Hepatocyte (in vitro differentiated cells): ENCODE data around the gene IRF2BPL. TPM values are rescaled to one million over a fixed set of nuclear protein-coding genes. Genes with fewer than 3 reads are reported as not detected.

ENCODE experiments used
- DNase-seq: peaks from one replicate; pipeline ENCODE4 v3.0.0-alpha.2; 2016; ENCODE audit warnings: low spot score
- H2AFZ ChIP-seq: fragments of 200-600 bp; sonication (generic); 2 replicates; pipeline ENCODE4 v1.6.0; 2016; ENCODE audit warnings: antibody characterized with exemption, mild to moderate bottlenecking
- H3K27ac ChIP-seq: fragments of 200-600 bp; sonication (generic); 2 replicates; pipeline ENCODE4 v1.5.1; 2016; ENCODE audit warnings: mild to moderate bottlenecking
- H3K27me3 ChIP-seq: fragments of 200-600 bp; sonication (generic); 2 replicates; pipeline ENCODE4 v1.6.1; 2016
- H3K36me3 ChIP-seq: fragments of 200-600 bp; sonication (generic); replicated peaks from 2 replicates; pipeline ENCODE4 v1.5.1; 2016; ENCODE audit warnings: low read depth; ENCODE audit not compliant: insufficient read depth
- H3K4me1 ChIP-seq: fragments of 200-600 bp; sonication (generic); 2 replicates; pipeline ENCODE4 v1.5.1; 2016; ENCODE audit warnings: mild to moderate bottlenecking, moderate library complexity; ENCODE audit not compliant: insufficient read depth
- H3K4me2 ChIP-seq: fragments of 200-600 bp; sonication (generic); 2 replicates; pipeline ENCODE4 v1.6.0; 2016
- H3K4me3 ChIP-seq: fragments of 200-600 bp; sonication (generic); 2 replicates; pipeline ENCODE4 v1.5.1; 2016; ENCODE audit warnings: mild to moderate bottlenecking
- H3K79me2 ChIP-seq: fragments of 200-600 bp; sonication (generic); 2 replicates; pipeline ENCODE4 v1.6.0; 2017; ENCODE audit warnings: mild to moderate bottlenecking
- H3K9me2 ChIP-seq: fragments of 200-600 bp; sonication (generic); replicated peaks from 2 replicates; pipeline ENCODE4 v1.6.0; 2017; ENCODE audit warnings: mild to moderate bottlenecking; ENCODE audit not compliant: insufficient read depth
- H3K9me3 ChIP-seq: fragments of 200-600 bp; sonication (generic); 2 replicates; pipeline ENCODE4 v1.5.1; 2016; ENCODE audit warnings: low read depth, mild to moderate bottlenecking
- H4K20me1 ChIP-seq: fragments of 200-600 bp; sonication (generic); 2 replicates; pipeline ENCODE4 v1.6.0; 2016; ENCODE audit warnings: mild to moderate bottlenecking; ENCODE audit not compliant: insufficient read depth, poor library complexity, severe bottlenecking
- CTCF ChIP-seq: fragments of 200-600 bp; sonication (generic); IDR thresholded peaks from 2 replicates; pipeline ENCODE4 v1.5.1; 2016; ENCODE audit warnings: antibody characterized with exemption, mild to moderate bottlenecking; ENCODE audit not compliant: poor library complexity
- EZH2 ChIP-seq: fragments of 200-600 bp; sonication (generic); IDR thresholded peaks from 2 replicates; pipeline ENCODE4 v1.6.1; 2016; ENCODE audit warnings: antibody characterized with exemption, mild to moderate bottlenecking, borderline replicate concordance
- EZH2phosphoT487 ChIP-seq: fragments of 200-600 bp; sonication (generic); IDR thresholded peaks from one replicate; pipeline ENCODE4 v1.6.1; 2018; ENCODE audit warnings: antibody characterized with exemption, mild to moderate bottlenecking, low read depth, moderate library complexity; ENCODE audit not compliant: unreplicated experiment, severe bottlenecking
- WGBS: methylation state at CpG from one replicate; pipeline ENCODE4 v1.1.6; 2016; ENCODE audit warnings: low lambda C conversion rate; ENCODE audit errors: missing lambda C conversion rate; 5-methylcytosine and 5-hydroxymethylcytosine counted together
- polyA plus RNA-seq: library from polyadenylated mRNA; unstranded; fragments of >200 nt; fragmentation: Nextera tagmentation; extraction: Ambion mirVana; gene quantifications from 2 replicates; pipeline ENCODE4 v1.2.1, GENCODE V29; 2016
- total RNA-seq: library from RNA; depleted of rRNA; stranded (reverse); fragments of >200 nt; gene quantifications from 2 replicates; pipeline ENCODE4 v1.2.3, GENCODE V29; 2014

The IRF2BPL gene
- total and polyA plus RNA-seq, 2 experiments from 2014 or later = 34.5 to 52.1 TPM

GRCh38 chr14:76993752-76994151 is 34.8 kb downstream of the IRF2BPL start:
- Histone ChIP-seq H4K20me1 (no peaks in the 10 kb centered on the region), H3K9me2 (no peaks in the 10 kb centered on the region), H2AFZ (no peak overlapping the region), H3K79me2 (no peaks in the 10 kb centered on the region), H3K27me3 (no peaks in the 10 kb centered on the region), H3K27ac (no peak overlapping the region), H3K4me3 (no peak overlapping the region), H3K4me1 (peaks cover 32% of the 10 kb centered on the region), H3K9me3 (no peaks in the 10 kb centered on the region), H3K4me2 (no peak overlapping the region), H3K36me3 (no peaks in the 10 kb centered on the region)
- TF ChIP-seq EZH2 (no peak), EZH2phosphoT487 (no peak), CTCF (no peak)
- DNase-seq = no peak
- 89% methylated on average over 5 of the region's 6 CpGs for WGBS

DNA sequence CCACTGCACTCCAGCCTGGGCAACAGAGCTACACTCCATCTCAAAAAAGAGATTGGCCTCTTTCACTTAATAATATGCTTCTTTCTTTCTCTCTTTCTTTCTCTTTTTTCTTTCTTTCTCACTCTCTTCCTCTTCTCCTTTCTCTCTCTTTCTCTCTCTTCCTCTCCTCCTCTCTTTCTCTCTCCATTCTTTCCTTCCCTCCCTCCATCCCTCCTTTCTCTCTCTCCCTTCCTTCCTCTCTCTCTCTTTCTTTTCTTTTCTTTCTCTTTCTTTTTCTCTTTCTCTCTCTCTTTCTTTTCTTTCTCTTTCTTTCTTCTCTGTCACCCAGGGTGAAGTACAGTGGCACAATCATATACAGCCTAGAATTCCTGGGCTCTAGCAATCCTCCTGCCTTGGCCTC is 38.4 kb downstream of the IRF2BPL start:
- Histone ChIP-seq H3K9me3 (no peaks in the 10 kb centered on the region), H3K27me3 (no peaks in the 10 kb centered on the region), H3K4me3 (no peak overlapping the region), H3K4me2 (no peak overlapping the region), H2AFZ (no peak overlapping the region), H3K27ac (no peak overlapping the region), H3K36me3 (no peaks in the 10 kb centered on the region), H4K20me1 (no peaks in the 10 kb centered on the region), H3K9me2 (no peaks in the 10 kb centered on the region), H3K79me2 (no peaks in the 10 kb centered on the region), H3K4me1 (peaks cover 4% of the 10 kb centered on the region)
- no peak for DNase-seq
- TF ChIP-seq CTCF = no peak
- no peak for TF ChIP-seq EZH2phosphoT487
- no peak for TF ChIP-seq EZH2

- Histone ChIP-seq H3K36me3 (no peaks in the 10 kb centered on the region), H3K9me3 (no peaks in the 10 kb centered on the region), H3K9me2 (no peaks in the 10 kb centered on the region), H3K79me2 (no peaks in the 10 kb centered on the region), H3K4me3 (no peak overlapping the region), H2AFZ (peak overlapping the region; percentile 35), H3K4me2 (no peak overlapping the region), H4K20me1 (no peaks in the 10 kb centered on the region), H3K27me3 (no peaks in the 10 kb centered on the region), H3K27ac (no peak overlapping the region), H3K4me1 (peaks cover 15% of the 10 kb centered on the region)
- no peak for DNase-seq
- 66% methylated on average over 4 of the region's 4 CpGs for WGBS
- TF ChIP-seq CTCF (no peak), EZH2 (no peak)
These were observed 40.5 kb downstream of the IRF2BPL start for GRCh38 chr14:76987956-76988520.

- Histone ChIP-seq H4K20me1 (no peaks in the 10 kb centered on the region), H3K4me1 (peaks cover 15% of the 10 kb centered on the region), H3K9me2 (no peaks in the 10 kb centered on the region), H3K27me3 (no peaks in the 10 kb centered on the region), H3K27ac (no peak overlapping the region), H3K4me3 (no peak overlapping the region), H3K36me3 (no peaks in the 10 kb centered on the region), H3K79me2 (no peaks in the 10 kb centered on the region), H2AFZ (no peak overlapping the region), H3K4me2 (no peak overlapping the region), H3K9me3 (no peaks in the 10 kb centered on the region)
- TF ChIP-seq EZH2 (no peak), CTCF (no peak), EZH2phosphoT487 (no peak)
- 77% methylated on average over 4 of the region's 4 CpGs for WGBS
- DNase-seq = no peak
These were observed 42.3 kb downstream of the IRF2BPL start for GRCh38 chr14:76986231-76986565.
